Esophagus squamous epithelium (tissue), 4 donors: ENCODE data around the gene PRKAA2.

Source experiments
- POLR2A ChIP-seq, 4 donors: fragments of 450-650 bp; IDR thresholded peaks; one replicate each; pipeline ENCODE4 v1.6.1; 2017; ENCODE audit warnings: antibody characterized with exemption in 4 of 4, mild to moderate bottlenecking in 4 of 4, moderate library complexity in 3 of 4
- TF ChIP-seq, protein P1 (sequence below), 6 experiments: fragments of 450-650 bp in 4 of 6; fragments of 200-600 bp in 2 of 6; sonication (generic) in 2 of 6; IDR thresholded peaks; one replicate each; pipeline ENCODE4 v1.5.1; 2016 to 2019; ENCODE audit warnings: antibody characterized with exemption in 6 of 6, mild to moderate bottlenecking in 4 of 6, moderate library complexity in 4 of 6

DNA sequence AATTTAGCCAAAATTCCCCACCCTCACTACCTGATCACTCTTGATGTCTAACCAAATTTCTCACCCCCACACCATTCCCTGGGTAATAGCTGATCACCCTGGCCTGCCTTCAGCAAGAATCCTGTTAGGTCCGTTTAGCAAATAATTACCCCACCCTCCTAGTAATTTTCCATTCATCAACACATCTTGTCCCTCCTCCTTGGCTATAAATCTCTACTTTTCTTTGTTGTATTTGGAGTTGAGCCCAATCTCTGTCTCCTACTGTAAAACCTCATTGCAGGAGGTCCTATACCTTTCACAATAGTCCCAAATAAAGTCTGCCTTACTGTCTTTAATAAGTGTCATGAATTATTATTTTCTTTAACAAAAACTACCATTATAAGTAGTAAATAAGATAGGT is 6.9 kb upstream of the PRKAA2 start:
- TF ChIP-seq, protein P1, sequence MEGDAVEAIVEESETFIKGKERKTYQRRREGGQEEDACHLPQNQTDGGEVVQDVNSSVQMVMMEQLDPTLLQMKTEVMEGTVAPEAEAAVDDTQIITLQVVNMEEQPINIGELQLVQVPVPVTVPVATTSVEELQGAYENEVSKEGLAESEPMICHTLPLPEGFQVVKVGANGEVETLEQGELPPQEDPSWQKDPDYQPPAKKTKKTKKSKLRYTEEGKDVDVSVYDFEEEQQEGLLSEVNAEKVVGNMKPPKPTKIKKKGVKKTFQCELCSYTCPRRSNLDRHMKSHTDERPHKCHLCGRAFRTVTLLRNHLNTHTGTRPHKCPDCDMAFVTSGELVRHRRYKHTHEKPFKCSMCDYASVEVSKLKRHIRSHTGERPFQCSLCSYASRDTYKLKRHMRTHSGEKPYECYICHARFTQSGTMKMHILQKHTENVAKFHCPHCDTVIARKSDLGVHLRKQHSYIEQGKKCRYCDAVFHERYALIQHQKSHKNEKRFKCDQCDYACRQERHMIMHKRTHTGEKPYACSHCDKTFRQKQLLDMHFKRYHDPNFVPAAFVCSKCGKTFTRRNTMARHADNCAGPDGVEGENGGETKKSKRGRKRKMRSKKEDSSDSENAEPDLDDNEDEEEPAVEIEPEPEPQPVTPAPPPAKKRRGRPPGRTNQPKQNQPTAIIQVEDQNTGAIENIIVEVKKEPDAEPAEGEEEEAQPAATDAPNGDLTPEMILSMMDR (IDR thresholded peaks at IDR 0.05) = no peak
- TF ChIP-seq POLR2A (IDR thresholded peaks at IDR 0.05) = no peak
